IPS-15b (cell line): Measurements from ENCODE around the gene PTPRN2.

Experiments
- H3K27me3 ChIP-seq: one replicate; pipeline ENCODE4 v1.6.1; 2013; ENCODE audit warnings: low read length; ENCODE audit not compliant: control insufficient read depth, insufficient read depth
- H3K36me3 ChIP-seq: one replicate; pipeline ENCODE4 v1.6.1; 2013; ENCODE audit warnings: low read length; ENCODE audit not compliant: control insufficient read depth, insufficient read depth
- H3K4me1 ChIP-seq: one replicate; pipeline ENCODE4 v1.6.1; 2013; ENCODE audit warnings: mild to moderate bottlenecking, low read length; ENCODE audit not compliant: control insufficient read depth, insufficient read depth
- H3K4me3 ChIP-seq: one replicate; pipeline ENCODE4 v1.5.1; 2013; ENCODE audit warnings: low read depth, low read length
- H3K9ac ChIP-seq: one replicate; pipeline ENCODE4 v1.6.1; 2013; ENCODE audit warnings: low read depth, mild to moderate bottlenecking, low read length
- H3K9me3 ChIP-seq: one replicate; pipeline ENCODE4 v1.6.1; 2013; ENCODE audit warnings: mild to moderate bottlenecking, low read length; ENCODE audit not compliant: control insufficient read depth, insufficient read depth

PTPRN2 gene

DNA sequence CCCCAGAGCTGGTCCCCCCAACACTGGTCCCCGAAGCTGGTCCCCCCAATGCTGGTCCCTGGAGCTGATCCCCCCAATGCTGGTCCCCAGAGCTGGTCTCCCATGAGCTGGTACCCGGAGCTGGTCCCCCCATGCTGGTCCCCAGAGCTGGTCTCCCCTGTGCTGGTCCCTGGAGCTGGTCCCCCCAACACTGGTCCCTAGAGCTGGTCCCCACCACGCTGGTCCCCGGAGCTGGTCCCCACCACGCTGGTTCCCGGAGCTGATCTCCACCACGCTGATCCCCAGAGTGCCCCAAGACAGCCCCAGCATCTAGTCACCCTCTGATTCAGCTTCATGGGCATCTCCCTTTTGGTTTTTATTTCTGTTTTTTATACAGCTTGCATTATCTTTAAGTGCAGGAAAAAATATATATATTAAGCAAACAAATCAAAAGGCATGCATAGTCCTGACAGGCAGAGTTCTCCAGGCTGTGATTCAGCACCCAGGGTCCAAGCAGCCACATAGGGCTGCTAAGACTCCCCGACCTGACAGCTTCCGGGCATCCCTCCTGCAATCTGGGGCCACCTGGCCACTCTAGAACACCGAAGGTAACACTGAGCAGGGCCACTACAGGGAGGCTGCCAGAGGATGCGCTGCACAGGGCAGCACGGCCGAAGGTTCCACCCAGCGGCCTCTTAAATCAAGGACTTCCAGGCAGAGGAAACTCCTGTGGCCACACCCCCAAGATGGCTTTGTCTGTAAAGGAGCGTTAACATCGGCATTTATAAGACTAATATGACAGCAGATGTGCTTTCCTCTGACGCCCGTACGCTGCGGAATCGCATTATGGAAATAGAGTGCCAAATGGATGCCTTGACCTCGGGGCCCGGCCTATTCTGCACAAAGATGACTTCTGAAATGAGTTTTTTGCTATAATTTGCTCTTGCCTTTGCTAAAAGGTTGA, 215.0 kb downstream of the PTPRN2 start:
- H3K4me1 ChIP-seq = no peaks in the 10 kb centered on the region
- H3K4me3 ChIP-seq = no peak overlapping the region
- H3K9me3 ChIP-seq = no peaks in the 10 kb centered on the region
- H3K36me3 ChIP-seq = no peaks in the 10 kb centered on the region
- H3K27me3 ChIP-seq = no peaks in the 10 kb centered on the region
- H3K9ac ChIP-seq = no peak overlapping the region

DNA sequence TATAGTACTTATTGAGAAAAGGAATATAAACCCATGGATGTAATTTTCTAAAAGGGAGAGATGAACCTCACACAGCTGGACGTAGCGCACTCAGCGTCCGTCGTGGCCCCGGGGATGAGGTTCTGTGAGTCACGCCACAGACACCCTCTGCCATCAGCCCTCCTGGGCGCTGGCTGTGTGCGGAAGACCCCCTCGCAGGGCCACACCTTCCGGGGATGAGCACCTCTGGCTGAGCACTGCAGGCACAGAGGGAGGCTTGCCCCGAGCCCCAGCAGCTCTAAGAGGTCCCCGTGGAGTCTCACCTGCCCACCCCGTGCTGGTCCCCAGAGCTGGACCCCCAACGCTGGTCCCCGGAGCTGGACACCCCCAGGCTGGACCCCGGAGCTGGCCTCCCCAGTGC, 215.8 kb downstream of the PTPRN2 start:
- H3K9ac ChIP-seq = no peak overlapping the region
- H3K4me3 ChIP-seq = no peak overlapping the region
- H3K4me1 ChIP-seq = no peaks in the 10 kb centered on the region
- no peaks in the 10 kb centered on the region for H3K27me3 ChIP-seq
- no peaks in the 10 kb centered on the region for H3K36me3 ChIP-seq
- H3K9me3 ChIP-seq = no peaks in the 10 kb centered on the region

DNA sequence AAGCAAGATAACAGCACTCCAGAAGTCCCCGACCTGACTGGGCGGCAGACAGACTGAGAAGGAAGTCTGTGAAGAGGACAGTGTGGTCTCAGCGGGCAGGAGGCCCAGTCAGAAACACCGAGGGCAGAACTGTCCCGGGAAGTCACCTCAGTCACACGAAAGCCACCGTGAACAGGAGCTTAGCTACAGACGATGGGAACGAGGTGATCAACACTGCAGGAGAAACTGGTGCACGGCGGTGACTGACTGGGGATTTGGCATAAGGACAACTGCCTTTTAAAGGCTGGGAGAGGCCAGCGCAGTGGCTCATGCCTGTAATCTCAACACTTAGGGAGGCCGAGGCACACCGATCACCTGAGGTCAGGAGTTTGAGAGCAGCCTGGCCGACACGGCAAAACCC, 217.8 kb downstream of the PTPRN2 start:
- H3K4me3 ChIP-seq = no peak overlapping the region
- no peaks in the 10 kb centered on the region for H3K4me1 ChIP-seq
- no peaks in the 10 kb centered on the region for H3K27me3 ChIP-seq
- no peaks in the 10 kb centered on the region for H3K9me3 ChIP-seq
- no peak overlapping the region for H3K9ac ChIP-seq
- H3K36me3 ChIP-seq = no peaks in the 10 kb centered on the region

DNA sequence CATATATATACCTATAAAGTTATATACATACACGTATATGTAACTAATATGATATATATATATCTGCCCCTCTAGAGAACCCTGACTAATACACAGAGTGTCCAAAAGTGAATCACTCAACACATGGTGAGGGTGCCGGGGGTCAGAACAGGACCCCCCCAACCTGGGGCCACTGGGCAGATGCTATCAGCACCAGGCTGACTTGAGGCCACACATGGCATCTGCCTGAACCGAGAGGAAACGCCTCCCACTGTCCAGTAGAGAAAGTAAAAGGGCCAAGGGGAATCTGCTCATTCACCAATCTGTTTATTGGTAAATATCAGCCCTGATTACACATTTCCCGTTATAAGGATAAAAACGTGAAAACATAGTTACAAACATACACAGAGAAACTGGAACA, 218.3 kb downstream of the PTPRN2 start:
- Histone ChIP-seq H3K4me3 (no peak overlapping the region), H3K27me3 (no peaks in the 10 kb centered on the region), H3K4me1 (no peaks in the 10 kb centered on the region), H3K36me3 (no peaks in the 10 kb centered on the region), H3K9ac (no peak overlapping the region), H3K9me3 (no peaks in the 10 kb centered on the region)

DNA sequence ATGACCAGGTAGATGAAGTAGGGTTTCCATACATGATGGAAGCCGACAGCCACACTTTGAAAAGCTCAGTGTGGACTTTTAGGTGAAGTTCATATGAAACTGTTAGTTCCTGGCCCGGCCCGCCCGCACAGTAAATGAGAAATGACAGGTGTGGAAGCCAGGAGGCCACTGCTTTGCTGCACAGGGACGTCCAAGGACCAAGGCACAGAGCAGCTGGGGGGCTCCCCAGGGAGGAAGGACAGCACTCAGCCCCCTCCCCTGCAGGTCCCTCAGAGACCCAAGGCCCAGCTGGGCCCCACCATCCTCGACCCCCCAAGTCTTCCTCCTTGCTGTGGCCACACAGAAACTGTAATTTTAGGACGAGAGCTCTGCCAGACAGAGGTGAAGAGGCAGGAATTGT, 219.2 kb downstream of the PTPRN2 start:
- H3K4me1 ChIP-seq = no peaks in the 10 kb centered on the region
- H3K36me3 ChIP-seq = no peaks in the 10 kb centered on the region
- H3K27me3 ChIP-seq = no peaks in the 10 kb centered on the region
- H3K9ac ChIP-seq = no peak overlapping the region
- no peaks in the 10 kb centered on the region for H3K9me3 ChIP-seq
- H3K4me3 ChIP-seq = no peak overlapping the region

DNA sequence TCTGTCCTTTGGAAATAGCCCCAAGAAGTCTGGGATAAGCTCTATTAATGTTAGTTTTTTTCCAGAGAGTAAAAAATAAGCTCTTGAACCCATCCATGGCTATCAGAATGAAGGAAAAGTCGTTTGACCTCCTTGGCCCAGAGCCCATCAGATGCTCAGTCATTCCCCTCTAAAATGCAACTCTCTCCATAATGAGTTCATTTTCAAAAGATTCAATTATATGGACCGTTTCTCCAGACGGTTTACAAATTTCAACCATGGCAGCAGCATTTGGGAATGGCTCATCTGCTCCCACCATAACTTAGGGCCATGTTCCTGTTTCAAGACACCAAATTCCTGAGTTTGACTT, 220.0 kb downstream of the PTPRN2 start:
- no peaks in the 10 kb centered on the region for H3K27me3 ChIP-seq
- H3K4me1 ChIP-seq = no peaks in the 10 kb centered on the region
- no peak overlapping the region for H3K9ac ChIP-seq
- no peaks in the 10 kb centered on the region for H3K36me3 ChIP-seq
- no peak overlapping the region for H3K4me3 ChIP-seq
- H3K9me3 ChIP-seq = no peaks in the 10 kb centered on the region

DNA sequence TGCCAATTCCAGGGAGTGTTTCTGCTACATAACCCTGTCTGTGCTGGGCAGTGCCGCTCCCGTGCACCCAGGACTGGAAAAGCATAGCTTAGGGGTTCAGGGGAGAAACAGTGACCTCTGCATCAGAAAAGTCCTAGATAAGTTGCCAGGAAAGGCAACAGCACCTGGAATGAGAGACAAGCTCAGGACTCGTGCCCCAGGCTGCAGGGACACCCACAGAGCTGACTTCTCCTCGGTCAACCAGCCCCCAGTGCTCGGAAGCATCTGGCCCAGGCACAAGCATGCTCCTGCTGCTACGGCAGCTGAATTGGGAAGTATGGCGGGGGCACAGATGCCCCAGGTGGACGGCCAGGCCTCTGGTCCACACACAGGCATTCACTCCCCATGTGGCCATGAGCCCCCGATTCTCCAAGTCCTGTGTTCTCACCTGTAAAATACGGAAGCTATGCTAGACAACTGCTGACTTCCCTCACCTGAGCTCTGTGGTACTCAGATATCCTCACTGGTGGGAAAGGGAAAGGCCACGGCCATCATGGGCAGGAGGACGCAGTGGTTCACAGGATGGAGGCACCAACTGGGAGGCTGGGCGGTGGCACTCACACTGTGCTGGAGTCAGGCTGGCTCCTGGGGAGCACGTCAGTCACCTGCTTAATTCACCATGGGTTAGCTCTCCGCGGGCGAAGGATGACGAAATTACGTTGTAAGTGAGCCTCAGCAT, 220.5 kb downstream of the PTPRN2 start:
- Histone ChIP-seq H3K4me3 (no peak overlapping the region), H3K36me3 (no peaks in the 10 kb centered on the region), H3K27me3 (no peaks in the 10 kb centered on the region), H3K9me3 (no peaks in the 10 kb centered on the region), H3K9ac (no peak overlapping the region), H3K4me1 (no peaks in the 10 kb centered on the region)

DNA sequence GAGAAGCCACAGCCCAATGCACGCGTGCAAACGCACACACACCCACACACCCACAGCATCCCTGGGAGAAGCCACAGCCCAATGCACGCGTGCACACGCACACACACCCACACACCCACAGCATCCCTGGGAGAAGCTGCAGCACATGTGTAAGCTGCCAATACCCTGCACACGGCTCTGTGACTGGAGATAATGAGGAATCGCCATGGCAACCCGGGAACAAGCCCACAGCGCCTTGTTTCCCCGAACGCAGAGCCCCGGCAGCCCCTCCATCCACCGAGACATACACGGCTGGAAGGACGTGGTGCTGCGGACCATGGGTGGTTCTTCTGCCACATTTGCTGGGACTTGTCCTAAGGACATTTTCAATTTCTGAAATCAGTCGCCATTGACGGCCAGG, 221.3 kb downstream of the PTPRN2 start:
- no peaks in the 10 kb centered on the region for H3K4me1 ChIP-seq

DNA sequence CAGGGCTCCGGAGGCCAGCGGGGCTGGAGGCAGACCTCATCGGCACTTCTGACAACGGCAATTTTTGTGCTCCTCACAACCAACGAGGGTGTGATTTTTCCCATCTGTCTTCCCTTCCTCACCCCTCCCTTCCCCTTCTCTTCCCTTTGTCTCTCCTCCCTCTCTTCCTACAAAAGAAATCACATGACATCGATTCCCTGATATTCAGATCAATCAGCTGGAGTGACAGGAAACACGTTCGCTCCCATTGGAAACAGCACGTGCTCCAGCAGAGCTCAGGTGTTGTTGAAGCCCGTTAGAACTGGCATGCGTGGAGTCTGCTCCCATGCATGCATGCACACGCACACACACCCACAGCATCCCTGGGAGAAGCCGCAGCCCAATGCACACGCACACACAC, 222.4 kb downstream of the PTPRN2 start:
- Histone ChIP-seq H3K9me3 (no peaks in the 10 kb centered on the region), H3K4me1 (no peaks in the 10 kb centered on the region), H3K4me3 (no peak overlapping the region), H3K36me3 (no peaks in the 10 kb centered on the region), H3K9ac (no peak overlapping the region), H3K27me3 (no peaks in the 10 kb centered on the region)

More for the DNA sequence above, 221.3 kb downstream of the PTPRN2 start:
- H3K4me3 ChIP-seq = no peak overlapping the region
- no peaks in the 10 kb centered on the region for H3K9me3 ChIP-seq
- no peaks in the 10 kb centered on the region for H3K36me3 ChIP-seq
- no peaks in the 10 kb centered on the region for H3K27me3 ChIP-seq
- no peak overlapping the region for H3K9ac ChIP-seq

DNA sequence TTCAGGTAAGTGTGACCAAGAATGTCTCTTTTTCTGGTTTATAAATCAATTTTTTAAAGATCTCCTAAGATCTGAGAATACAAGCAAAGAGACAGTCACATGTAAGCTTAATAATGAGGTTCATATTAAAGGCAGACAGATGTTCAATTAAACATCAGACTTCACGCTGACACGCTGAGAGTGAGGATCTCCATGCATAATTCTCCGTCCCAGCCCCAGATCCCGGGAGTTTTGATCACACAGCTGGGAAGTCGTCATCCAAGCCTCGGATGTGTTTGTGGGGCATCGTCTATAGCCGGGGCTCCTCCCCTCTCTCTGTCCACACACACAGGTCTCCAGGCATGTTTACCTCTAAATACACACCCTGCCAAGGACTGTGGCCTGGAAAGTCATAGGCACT, 223.2 kb downstream of the PTPRN2 start:
- Histone ChIP-seq H3K4me3 (no peak overlapping the region), H3K9ac (no peak overlapping the region), H3K36me3 (no peaks in the 10 kb centered on the region), H3K9me3 (no peaks in the 10 kb centered on the region), H3K27me3 (no peaks in the 10 kb centered on the region), H3K4me1 (no peaks in the 10 kb centered on the region)

DNA sequence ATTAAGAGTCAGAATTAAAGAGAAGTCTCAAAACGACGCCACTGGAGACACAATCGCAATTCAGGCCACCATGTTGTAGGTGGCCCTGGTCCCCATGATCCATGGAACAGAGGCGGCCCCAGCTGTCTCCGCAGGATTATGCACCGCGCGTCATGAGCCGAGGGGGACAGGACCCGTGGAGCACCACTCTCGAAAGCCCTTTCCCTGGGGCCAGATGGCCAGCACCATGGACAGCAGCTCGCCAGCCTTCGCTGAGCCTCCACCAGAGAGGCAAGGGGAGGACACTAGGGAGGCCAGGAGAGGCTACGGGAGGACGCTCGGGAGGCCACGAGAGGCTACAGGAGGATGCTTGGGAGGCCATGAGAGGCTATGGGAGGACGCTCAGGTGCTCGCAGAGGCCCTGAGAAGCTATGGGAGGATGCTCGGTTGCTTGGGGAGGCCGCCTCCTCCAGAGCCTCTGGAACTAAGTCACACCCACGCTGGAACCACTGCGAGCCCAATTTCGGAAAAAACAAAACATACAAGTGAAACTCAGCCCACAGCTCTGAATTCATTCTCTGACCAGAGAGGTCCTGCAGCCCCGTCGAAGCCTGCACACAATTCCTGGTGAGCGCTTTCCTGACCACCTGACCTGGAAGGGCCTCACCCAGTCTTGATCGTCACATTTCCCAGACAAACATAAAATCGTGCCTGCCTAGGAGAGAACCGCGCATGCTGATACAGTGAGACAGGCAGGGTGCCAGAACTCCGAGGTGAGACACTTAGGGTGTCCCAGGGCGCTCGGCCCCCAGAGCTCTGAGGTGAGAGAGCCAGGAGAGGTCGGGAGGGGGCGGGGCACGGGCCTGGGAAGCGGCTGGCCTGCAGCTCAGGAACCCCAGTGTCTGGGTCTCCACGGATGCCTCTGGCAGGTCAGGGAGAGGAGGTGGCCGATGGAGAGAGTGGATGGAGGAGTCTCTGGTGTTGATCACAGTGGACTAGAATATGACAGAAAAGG, 224.4 kb downstream of the PTPRN2 start:
- no peak overlapping the region for H3K9ac ChIP-seq
- H3K4me1 ChIP-seq = no peaks in the 10 kb centered on the region
- H3K27me3 ChIP-seq = no peaks in the 10 kb centered on the region
- H3K4me3 ChIP-seq = no peak overlapping the region
- H3K36me3 ChIP-seq = no peaks in the 10 kb centered on the region
- no peaks in the 10 kb centered on the region for H3K9me3 ChIP-seq
